Transverse colon (tissue), 4 donors: ENCODE measurements around the gene ARFGAP1. TPM values are rescaled to one million over a fixed set of nuclear protein-coding genes. Genes with fewer than 3 reads are reported as not detected.

Source experiments
- DNase-seq: peaks from one replicate; pipeline ENCODE4 v3.0.0-alpha.2; 2019
- H3K27ac ChIP-seq, 4 donors: fragments of 200-600 bp; sonication (generic); 2 replicates each; pipeline ENCODE4 v1.5.1; 2016 to 2018; ENCODE audit warnings: inconsistent platforms in 4 of 4
- H3K27me3 ChIP-seq: fragments of 200-600 bp; sonication (generic); 2 replicates; pipeline ENCODE4 v1.5.1; 2017; ENCODE audit warnings: inconsistent platforms
- H3K36me3 ChIP-seq, 4 donors: fragments of 200-600 bp; sonication (generic); 2 replicates each; pipeline ENCODE4 v1.5.1; 2017 to 2019; ENCODE audit warnings: inconsistent platforms in 4 of 4
- H3K4me1 ChIP-seq, 4 donors: fragments of 200-600 bp; sonication (generic); 2 replicates each; pipeline ENCODE4 v1.5.1; 2017 to 2020; ENCODE audit warnings: inconsistent platforms in 4 of 4
- H3K4me3 ChIP-seq, 4 donors: fragments of 200-600 bp; sonication (generic); 1 replicate in 1 of 4; 2 replicates in 3 of 4; pipeline versions ENCODE4 v1.5.1 to v1.6.1; 2017 to 2019; ENCODE audit warnings: inconsistent platforms in 4 of 4
- H3K9me3 ChIP-seq, 2 donors: fragments of 200-600 bp; sonication (generic); 2 replicates each; pipeline ENCODE4 v1.5.1; 2017 to 2019; ENCODE audit warnings: inconsistent platforms in 2 of 2
- CTCF ChIP-seq, 5 experiments: fragments of 200-600 bp in 3 of 5; fragments of 450-650 bp in 2 of 5; sonication (generic) in 3 of 5; IDR thresholded peaks; 1 replicate in 2 of 5; 2 replicates in 3 of 5; pipeline ENCODE4 v1.5.1; 2016 to 2017; ENCODE audit warnings: antibody characterized with exemption in 5 of 5, inconsistent platforms in 3 of 5, mild to moderate bottlenecking in 2 of 5, moderate library complexity in 1 of 5
- EP300 ChIP-seq: sonication (generic); formaldehyde crosslinking; IDR thresholded peaks from one replicate; pipeline ENCODE4 v1.6.1; 2017; ENCODE audit warnings: antibody characterized with exemption, low read depth
- POLR2A ChIP-seq: fragments of 450-650 bp; IDR thresholded peaks from one replicate; pipeline ENCODE4 v1.6.1; 2016; ENCODE audit warnings: antibody characterized with exemption, mild to moderate bottlenecking, moderate library complexity
- POLR2AphosphoS5 ChIP-seq, 3 donors: sonication (generic); formaldehyde crosslinking; IDR thresholded peaks; one replicate each; pipeline ENCODE4 v1.6.1; 2016; ENCODE audit warnings: antibody characterized with exemption in 3 of 3
- WGBS, 2 donors: methylation state at CpG; one replicate each; pipeline ENCODE4 v1.1.5; 2018; ENCODE audit warnings: low coverage in 1 of 2; 5-methylcytosine and 5-hydroxymethylcytosine counted together
- in situ Hi-C, 4 donors: fragments of 200-750 bp; cut with MboI; loops; one replicate each; pipeline versions ENCODE4 v1.15.0 to v1.15.1; 2017; ENCODE audit warnings: low sequenced_read_pairs in 3 of 4, low pct_ligation_motif_present in 1 of 4, low pct_unique_long_range_greater_than_20kb in 1 of 4
- intact Hi-C: fragments of 100-400 bp; cut with DNase I; formaldehyde crosslinking; loops from one replicate; pipeline ENCODE4 v1.15.1; 2023; ENCODE audit warnings: low total_unique reads
- total RNA-seq, 4 donors: library from RNA; depleted of rRNA; stranded (reverse); fragments of >200 nt; gene quantifications; one replicate each; pipeline ENCODE4 v1.1.0, GENCODE V29; 2016

Gene ARFGAP1
- total RNA-seq, 4 donors from 2014 or later: 43.8 to 200 (median 74.8) TPM

GRCh38 chr20:63274381-63275228 is 2.0 kb downstream of the ARFGAP1 start:
- intact Hi-C loops (no loop called here), in situ Hi-C loops (no loop called here)
- Histone ChIP-seq H3K4me1 (peaks cover 13 to 27% (median 19%) of the 10 kb centered on the region in 4 donors), H3K27ac (no peak overlapping the region), H3K9me3 (no peaks in the 10 kb centered on the region), H3K36me3 (peaks cover 0 to 17% (median 6%) of the 10 kb centered on the region in 4 donors), H3K27me3 (no peaks in the 10 kb centered on the region), H3K4me3 (no peak overlapping the region)
- TF ChIP-seq POLR2AphosphoS5 (IDR thresholded peaks at IDR 0.05): no peak
- TF ChIP-seq POLR2A: no peak
- TF ChIP-seq CTCF (IDR thresholded peaks at IDR 0.05): no peak
- no peak for TF ChIP-seq EP300
- DNase-seq: no peak
- WGBS, 2 donors: 78 to 81% methylated on average over 6 to 17 of the region's 17 CpGs

GRCh38 chr20:63275825-63276224 is 3.2 kb downstream of the ARFGAP1 start:
- Histone ChIP-seq H3K27ac (no peak overlapping the region), H3K36me3 (peaks cover 0 to 26% (median 10%) of the 10 kb centered on the region in 4 donors), H3K4me3 (no peak overlapping the region), H3K9me3 (no peaks in the 10 kb centered on the region), H3K27me3 (no peaks in the 10 kb centered on the region), H3K4me1 (peaks cover 13 to 27% (median 19%) of the 10 kb centered on the region in 4 donors)
- in situ Hi-C loops (no loop called here), intact Hi-C loops (no loop called here)
- no peak for DNase-seq
- TF ChIP-seq CTCF (IDR thresholded peaks at IDR 0.05): no peak
- WGBS, 2 donors: 93 to 100% methylated on average over 2 to 18 of the region's 18 CpGs

- WGBS, 2 donors: 95% methylated on average over 20 of the region's 20 CpGs; no CpG with 5 or more reads in 1 of the 2 donors
- Histone ChIP-seq H3K27me3 (no peaks in the 10 kb centered on the region), H3K4me3 (no peak overlapping the region), H3K27ac (no peak overlapping the region), H3K36me3 (peaks cover 0 to 26% (median 10%) of the 10 kb centered on the region in 4 donors), H3K9me3 (no peaks in the 10 kb centered on the region), H3K4me1 (peaks cover 13 to 23% (median 16%) of the 10 kb centered on the region in 4 donors)
- TF ChIP-seq POLR2A: no peak
- TF ChIP-seq POLR2AphosphoS5 (IDR thresholded peaks at IDR 0.05): no peak
- TF ChIP-seq CTCF (IDR thresholded peaks at IDR 0.05): no peak
- TF ChIP-seq EP300: no peak
- in situ Hi-C loops (no loop called here), intact Hi-C loops (no loop called here)
- DNase-seq: no peak
These were observed 4.3 kb downstream of the ARFGAP1 start for GRCh38 chr20:63276956-63277355.

- in situ Hi-C loops (no loop called here), intact Hi-C loops (no loop called here)
- TF ChIP-seq EP300 (no peak), CTCF (IDR thresholded peaks at IDR 0.05) (no peak), POLR2A (no peak), POLR2AphosphoS5 (IDR thresholded peaks at IDR 0.05) (no peak)
- Histone ChIP-seq H3K4me1 (peaks cover 13 to 21% (median 15%) of the 10 kb centered on the region in 4 donors), H3K27ac (no peak overlapping the region), H3K27me3 (no peaks in the 10 kb centered on the region), H3K4me3 (no peak overlapping the region), H3K9me3 (no peaks in the 10 kb centered on the region), H3K36me3 (peaks cover 0 to 26% (median 10%) of the 10 kb centered on the region in 4 donors)
- 91 to 93% methylated on average over 9 to 26 of the region's 30 CpGs for WGBS, 2 donors
- no peak for DNase-seq
These were observed 5.1 kb downstream of the ARFGAP1 start for GRCh38 chr20:63277466-63278272.
